ENCODE measurements around the gene BSPH1. TPM values are rescaled to one million over a fixed set of nuclear protein-coding genes. Genes with fewer than 3 reads are reported as not detected.
"Not testable (repeated sequence)": the region's sequence is repeated elsewhere in the genome, so short reads cannot be mapped to it uniquely, and the experiment has no call there.

Gene BSPH1
- total RNA-seq, 1 donor from 2014 or later: not detected

DNA sequence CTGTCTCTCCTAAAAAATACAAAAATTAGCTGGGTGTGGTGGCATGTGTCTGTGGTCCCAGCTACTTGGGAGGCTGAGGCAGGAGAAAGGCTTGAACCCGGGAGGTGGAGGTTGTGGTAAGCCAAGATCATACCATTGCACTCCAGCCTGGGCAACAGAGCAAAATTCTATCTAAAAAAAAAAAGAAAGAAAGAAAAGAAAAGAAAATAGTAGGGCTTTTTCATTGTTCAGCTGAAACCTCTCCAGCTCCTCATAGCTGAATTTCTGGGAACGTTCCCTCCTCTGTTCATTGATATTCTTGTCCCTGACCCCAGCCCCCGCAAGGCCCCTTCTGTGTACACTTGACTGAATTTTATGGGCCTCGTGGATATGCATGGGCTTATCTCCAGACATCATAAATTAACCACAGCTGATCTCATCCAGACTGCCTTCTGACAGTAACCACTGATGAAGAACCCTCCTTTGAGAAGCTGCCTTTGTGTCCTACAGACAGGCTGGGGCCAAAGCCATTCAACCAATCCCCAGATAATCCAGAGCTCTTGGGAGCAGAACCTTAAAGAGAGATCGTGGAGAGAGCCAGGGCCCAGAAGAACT, 2.3 kb upstream of the BSPH1 start, which contains the start of gene ELSPBP1:
Gene ELSPBP1, plus strand, starts transcription at position 424 of the 594 bp plus-strand sequence. CDS start 14,036 bp downstream, outside the sequence.
- Mint-ChIP-seq H3K36me3 (ENCODE audit: insufficient read depth) (no peaks in the 10 kb centered on the region), H3K27me3 (peaks cover 40% of the 10 kb centered on the region), H3K9me3 (ENCODE audit: low read depth) (peaks cover 7% of the 10 kb centered on the region), H3K4me1 (ENCODE audit: low read depth) (no peaks in the 10 kb centered on the region), H3K27ac (no peak within 1 kb of the TSS), H3K4me3 (ENCODE audit: low read depth) (no peak within 1 kb of the TSS)
- DNase-seq (ENCODE audit: low spot score, unreplicated experiment): no peak
- TF ChIP-seq CTCF (IDR thresholded peaks at IDR 0.05; ENCODE audit: unreplicated experiment): no peak

- no peaks in the 10 kb centered on the region for H3K36me3 Mint-ChIP-seq (ENCODE audit: insufficient read depth)
- peaks cover 44% of the 10 kb centered on the region for H3K27me3 Mint-ChIP-seq
- no peak for DNase-seq (ENCODE audit: low spot score, unreplicated experiment)
- no peak overlapping the region for H3K4me3 Mint-ChIP-seq (ENCODE audit: low read depth)
- H3K27ac Mint-ChIP-seq: no peak overlapping the region
- H3K9me3 Mint-ChIP-seq (ENCODE audit: low read depth): peaks cover 4% of the 10 kb centered on the region
- H3K4me1 Mint-ChIP-seq (ENCODE audit: low read depth): no peaks in the 10 kb centered on the region
- no peak for TF ChIP-seq CTCF (IDR thresholded peaks at IDR 0.05; ENCODE audit: unreplicated experiment)
Measured at GRCh38 chr19:47991191-47991808, 670 bp downstream of the BSPH1 start.

DNA sequence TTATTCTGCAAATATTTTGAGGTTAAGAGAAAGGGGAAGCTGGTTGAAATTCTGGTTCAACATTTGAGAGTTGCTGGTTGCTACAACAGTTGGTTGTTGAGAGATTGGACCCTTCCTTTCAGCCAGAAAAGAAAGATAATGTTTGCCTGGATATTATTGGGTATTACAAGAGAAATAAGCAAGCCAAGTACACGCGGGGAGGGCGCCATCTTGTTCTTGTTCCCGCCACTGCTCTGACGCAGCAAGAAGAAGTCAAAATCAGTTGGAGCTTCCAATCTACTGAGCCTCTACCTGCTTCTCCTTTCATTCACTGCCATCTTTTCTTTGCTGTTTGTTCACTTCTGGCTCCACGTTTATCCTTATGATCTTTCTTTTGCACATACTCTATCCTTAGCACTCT, 18.4 kb downstream of the BSPH1 start:
- H3K4me3 Mint-ChIP-seq (ENCODE audit: low read depth): no peak overlapping the region
- no peak for TF ChIP-seq CTCF (IDR thresholded peaks at IDR 0.05; ENCODE audit: unreplicated experiment)
- no peaks in the 10 kb centered on the region for H3K36me3 Mint-ChIP-seq (ENCODE audit: insufficient read depth)
- no peaks in the 10 kb centered on the region for H3K9me3 Mint-ChIP-seq (ENCODE audit: low read depth)
- H3K27ac Mint-ChIP-seq: no peak overlapping the region
- DNase-seq (ENCODE audit: low spot score, unreplicated experiment): no peak
- peaks cover 53% of the 10 kb centered on the region for H3K27me3 Mint-ChIP-seq
- no peaks in the 10 kb centered on the region for H3K4me1 Mint-ChIP-seq (ENCODE audit: low read depth)

- DNase-seq (ENCODE audit: low spot score, unreplicated experiment); H3K27ac Mint-ChIP-seq; H3K27me3 Mint-ChIP-seq; H3K4me1 Mint-ChIP-seq (ENCODE audit: low read depth); H3K36me3 Mint-ChIP-seq (ENCODE audit: insufficient read depth); H3K4me3 Mint-ChIP-seq (ENCODE audit: low read depth); H3K9me3 Mint-ChIP-seq (ENCODE audit: low read depth): not testable (repeated sequence)
Measured at GRCh38 chr19:47955936-47956335, 36.0 kb downstream of the BSPH1 start.

DNA sequence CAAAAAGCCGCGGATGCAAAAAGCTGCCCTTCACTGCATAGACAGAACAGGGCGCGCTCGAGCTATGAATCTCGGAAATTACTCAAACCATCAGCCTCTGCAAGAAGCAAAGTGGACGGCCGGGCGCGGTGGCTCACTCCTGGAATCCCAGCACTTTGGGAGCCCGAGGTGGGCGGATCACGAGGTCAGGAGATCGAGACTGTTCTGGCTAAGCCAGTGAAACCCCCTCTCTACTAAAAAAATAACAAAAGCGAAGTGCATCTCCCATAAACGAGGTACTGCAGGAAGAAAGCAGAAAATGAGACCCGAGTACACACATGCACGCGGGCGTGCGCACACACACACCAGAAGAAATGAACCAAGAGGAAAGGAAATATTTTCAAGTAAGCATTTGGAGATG, 39.8 kb downstream of the BSPH1 start:
- H3K9me3 Mint-ChIP-seq (ENCODE audit: low read depth); DNase-seq (ENCODE audit: low spot score, unreplicated experiment); H3K27me3 Mint-ChIP-seq; H3K4me3 Mint-ChIP-seq (ENCODE audit: low read depth); H3K36me3 Mint-ChIP-seq (ENCODE audit: insufficient read depth); H3K4me1 Mint-ChIP-seq (ENCODE audit: low read depth); H3K27ac Mint-ChIP-seq: not testable (repeated sequence)

- DNase-seq (ENCODE audit: low spot score, unreplicated experiment): peak; percentile 43
- H3K27me3 Mint-ChIP-seq; H3K9me3 Mint-ChIP-seq (ENCODE audit: low read depth); H3K4me3 Mint-ChIP-seq (ENCODE audit: low read depth); H3K4me1 Mint-ChIP-seq (ENCODE audit: low read depth); H3K27ac Mint-ChIP-seq; H3K36me3 Mint-ChIP-seq (ENCODE audit: insufficient read depth): not testable (repeated sequence)
- TF ChIP-seq CTCF (IDR thresholded peaks at IDR 0.05; ENCODE audit: unreplicated experiment): peak; percentile 49
Measured at GRCh38 chr19:47949852-47950521, 42.0 kb downstream of the BSPH1 start.

- not testable (repeated sequence) for H3K4me1 Mint-ChIP-seq (ENCODE audit: low read depth); H3K36me3 Mint-ChIP-seq (ENCODE audit: insufficient read depth); H3K27ac Mint-ChIP-seq; H3K4me3 Mint-ChIP-seq (ENCODE audit: low read depth); H3K27me3 Mint-ChIP-seq; H3K9me3 Mint-ChIP-seq (ENCODE audit: low read depth); DNase-seq (ENCODE audit: low spot score, unreplicated experiment)
Measured at GRCh38 chr19:47928581-47928980, 63.4 kb downstream of the BSPH1 start.
